OCI-M2 (cell line): Measurements from ENCODE around the gene RPS27.
"Not testable (repeated sequence)": the region's sequence is repeated elsewhere in the genome, so short reads cannot be mapped to it uniquely, and the experiment has no call there.

Experiments
- DNase-seq: peaks from one replicate; lab custom pipeline; 2025; ENCODE audit not compliant: unreplicated experiment; lab: John Stamatoyannopoulos, UW

RPS27 gene

GRCh38 chr1:153960206-153960605, 30.4 kb upstream of the RPS27 start:
- no peak for DNase-seq

GRCh38 chr1:153961421-153961820, 29.1 kb upstream of the RPS27 start:
- no peak for DNase-seq

GRCh38 chr1:153962088-153963029, 28.2 kb upstream of the RPS27 start:
- no peak for DNase-seq

DNA sequence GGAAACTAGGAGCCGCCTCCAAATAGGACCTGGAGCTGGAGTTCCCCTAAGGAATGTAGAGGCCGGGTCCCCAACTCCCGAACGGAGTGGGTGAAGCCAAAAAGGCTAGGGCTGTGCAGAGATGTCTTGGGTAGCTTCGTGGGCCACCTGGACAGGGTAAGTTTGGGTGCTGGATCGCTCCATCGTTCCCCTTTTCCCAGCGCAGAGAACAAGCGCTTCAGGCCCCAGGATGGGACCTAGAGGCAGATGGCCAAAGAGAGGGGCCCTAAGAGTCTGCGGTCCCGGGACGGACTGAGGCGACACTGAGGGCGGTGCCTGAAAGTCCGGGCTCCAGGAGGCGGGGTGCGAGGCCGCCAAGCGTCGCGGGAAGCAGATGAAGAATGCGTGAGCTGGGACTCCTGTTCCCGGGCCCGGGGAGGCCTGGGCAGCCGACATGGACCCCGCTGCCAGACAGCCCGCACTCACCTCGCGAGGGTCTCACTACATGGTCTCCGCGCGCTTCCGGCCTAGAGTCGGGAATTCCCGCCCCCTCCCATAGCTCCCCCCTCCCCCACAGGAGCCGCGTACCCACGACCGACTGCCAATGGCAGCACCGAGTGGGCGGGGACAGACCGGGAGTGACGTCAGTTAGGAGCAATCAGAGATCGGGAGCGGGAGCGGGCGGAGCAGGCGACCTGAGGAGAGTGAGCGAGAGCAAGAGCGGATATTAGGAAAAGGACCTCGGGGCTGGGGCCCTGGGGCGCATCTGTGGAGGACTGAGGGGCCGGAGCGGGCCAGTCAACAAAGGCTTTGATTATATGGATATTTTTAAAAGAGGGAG, 27.3 kb upstream of the RPS27 start, which contains the start of gene SLC39A1:
SLC39A1 (minus strand) TSS at position 508 of the 820 bp plus-strand sequence. CDS start 822 bp downstream, outside the sequence.
- DNase-seq: peak; percentile 84

- DNase-seq: no peak
Measured at GRCh38 chr1:153963850-153964331, 26.7 kb upstream of the RPS27 start.

GRCh38 chr1:153967107-153967999, 23.2 kb upstream of the RPS27 start, which contains the start of gene CREB3L4:
TSS of gene CREB3L4 (plus strand) at chr1:153967902. CDS start at chr1:153968526, 624 bp downstream.
- DNase-seq: peak; percentile 64

DNA sequence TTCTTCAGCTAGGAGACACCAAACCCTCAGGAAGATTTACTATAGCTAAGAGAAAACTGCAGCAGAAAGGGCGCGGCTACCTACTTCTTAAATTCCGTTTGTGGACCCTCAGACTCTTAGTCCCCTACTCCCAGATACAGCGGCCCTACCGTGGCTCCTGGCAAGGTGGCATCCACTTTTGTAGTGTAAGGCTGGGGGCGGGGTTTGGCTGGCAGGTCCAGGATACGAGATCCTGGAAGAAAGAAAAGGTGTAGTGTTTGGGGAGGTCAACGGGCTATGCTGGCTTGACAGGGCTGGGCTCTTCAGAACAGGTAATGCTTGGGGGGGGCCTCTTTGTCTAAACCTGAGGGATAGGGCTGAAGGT, 22.6 kb upstream of the RPS27 start:
- no peak for DNase-seq

GRCh38 chr1:153968408-153968807, 22.2 kb upstream of the RPS27 start:
- DNase-seq: no peak

- no peak for DNase-seq
Measured at GRCh38 chr1:153968972-153969371, 21.6 kb upstream of the RPS27 start.

DNA sequence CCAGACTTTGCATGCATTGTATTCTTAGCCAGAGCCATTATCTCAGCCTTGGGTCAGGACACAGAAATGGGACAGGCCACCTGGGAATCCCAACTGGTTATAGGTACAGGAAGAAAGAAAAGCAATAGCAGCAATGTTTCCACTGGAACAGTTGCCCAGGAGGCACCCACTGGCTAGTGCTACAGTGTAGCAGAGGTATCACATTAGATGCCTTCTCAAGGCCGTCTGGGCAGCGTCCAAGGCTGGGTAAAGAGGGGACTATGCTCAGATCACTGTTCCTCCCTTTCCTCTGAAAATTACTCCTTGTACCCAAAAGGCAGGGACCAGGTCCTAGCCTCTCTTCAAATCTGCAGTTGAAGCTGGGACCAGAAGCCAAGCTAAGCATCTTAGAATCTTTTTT, 20.2 kb upstream of the RPS27 start:
- DNase-seq: no peak

- no peak for DNase-seq
Measured at GRCh38 chr1:153973071-153973470, 17.5 kb upstream of the RPS27 start.

GRCh38 chr1:153973525-153973924, 17.0 kb upstream of the RPS27 start:
- DNase-seq: no peak

GRCh38 chr1:153976819-153977249, 13.7 kb upstream of the RPS27 start:
- DNase-seq: no peak

DNA sequence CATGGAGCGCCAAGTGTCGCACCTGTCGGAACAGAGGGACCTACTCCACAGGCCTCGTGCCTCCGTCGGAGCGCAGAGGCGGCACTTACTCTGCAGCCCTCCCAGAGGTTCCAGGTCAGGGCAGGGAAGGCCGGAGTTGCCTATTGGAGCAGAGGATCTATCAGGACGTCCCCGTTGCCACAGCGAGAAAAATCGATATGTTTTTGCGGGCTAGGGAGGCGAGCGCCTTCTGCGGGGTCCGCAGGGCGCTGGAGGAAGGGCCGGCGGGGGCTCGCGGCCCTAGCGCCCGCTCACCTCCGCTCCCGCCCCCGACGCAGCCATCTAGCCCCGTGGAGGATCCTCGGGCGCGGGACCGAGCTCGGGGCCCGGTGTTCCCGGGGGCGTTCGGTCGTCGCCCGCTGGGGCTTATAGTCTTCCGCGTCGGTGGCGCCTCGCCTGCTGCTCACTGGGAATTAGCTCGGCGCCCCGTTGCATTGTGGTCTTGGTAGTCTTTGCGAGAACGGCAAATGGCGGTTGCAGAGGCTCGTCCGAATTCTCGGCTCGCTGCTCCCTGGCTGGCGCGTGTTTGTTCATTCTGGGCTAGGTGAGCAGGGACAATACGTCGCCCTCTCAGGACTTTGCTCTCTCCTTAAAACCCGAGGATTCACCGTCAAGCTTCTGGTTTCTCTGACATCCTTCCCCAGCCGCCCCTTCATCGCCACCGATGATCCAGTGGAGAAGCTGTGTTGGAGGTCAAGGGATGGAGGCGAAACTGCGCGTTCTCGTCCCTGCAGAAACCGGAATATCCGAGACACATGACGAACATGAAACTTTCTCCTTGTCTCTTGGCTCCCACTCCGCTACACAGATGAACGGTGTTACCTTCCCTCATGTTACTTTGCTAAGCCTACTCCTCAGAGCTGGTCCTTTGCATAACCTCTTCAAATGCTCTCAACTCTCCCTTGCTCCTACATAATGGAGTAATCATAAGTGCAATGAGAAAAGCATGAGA, 13.0 kb upstream of the RPS27 start, which contains the start of gene JTB:
JTB (minus strand) TSS at position 425 of the 991 bp plus-strand sequence; CDS start at position 3, 422 bp downstream.
- no peak for DNase-seq

DNA sequence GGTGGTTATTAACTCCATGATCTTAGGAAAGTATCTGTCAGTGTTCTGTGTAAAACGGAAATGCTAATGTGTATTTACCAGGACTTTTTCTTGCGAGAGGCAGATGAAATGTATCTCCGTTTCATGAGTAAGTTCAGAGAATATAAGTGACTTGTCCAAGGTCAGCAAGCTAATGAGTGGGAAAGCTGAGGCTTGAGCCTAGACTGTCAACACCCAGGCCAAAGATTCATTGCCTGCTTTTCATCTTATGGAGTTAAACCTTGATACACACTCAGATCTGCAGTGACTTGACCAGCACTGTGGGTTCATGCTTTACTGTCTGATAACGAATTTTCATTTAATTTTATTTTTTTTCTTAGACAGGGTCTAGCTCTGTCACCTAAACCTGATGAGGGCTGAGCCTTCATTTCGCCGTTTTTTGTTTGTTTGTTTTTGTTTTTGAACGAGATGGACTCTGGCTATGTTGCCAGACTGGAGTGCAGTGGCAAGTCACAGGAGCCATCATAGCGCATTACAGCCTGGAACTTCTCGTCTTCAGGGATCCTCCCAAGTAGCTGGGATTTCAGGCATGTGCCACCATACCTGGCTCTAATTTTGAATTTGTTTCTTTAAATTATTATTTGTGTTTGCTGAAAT, 12.2 kb upstream of the RPS27 start:
- DNase-seq: no peak

GRCh38 chr1:153979091-153979490, 11.5 kb upstream of the RPS27 start:
- not testable (repeated sequence) for DNase-seq

- DNase-seq: not testable (repeated sequence)
Measured at GRCh38 chr1:153981735-153982134, 8.8 kb upstream of the RPS27 start.

GRCh38 chr1:153984123-153984894, 6.3 kb upstream of the RPS27 start:
- no peak for DNase-seq
